Lower lobe of right lung (tissue), 2 donors: ENCODE results near the gene GPR63. TPM values are rescaled to one million over a fixed set of nuclear protein-coding genes. Genes with fewer than 3 reads are reported as not detected.
"Not testable (repeated sequence)": the region's sequence is repeated elsewhere in the genome, so short reads cannot be mapped to it uniquely, and the experiment has no call there.

ENCODE experiments used
- ATAC-seq, 2 donors: fragments of 200-7000 bp; cut with Tn5 transposase; one replicate each; pipeline ENCODE4 v1.9.1; 2020 to 2022; ENCODE audit warnings: mild to moderate bottlenecking in 2 of 2, moderate library complexity in 2 of 2
- DNase-seq: peaks from one replicate; pipeline ENCODE4 v3.0.0-alpha.2; 2020
- H3K27ac ChIP-seq: fragments of 200-600 bp; one replicate; pipeline ENCODE4 v1.8.0; 2022
- H3K27me3 ChIP-seq: fragments of 200-600 bp; one replicate; pipeline ENCODE4 v1.8.0; 2022; ENCODE audit warnings: low read depth
- H3K36me3 ChIP-seq: fragments of 200-600 bp; one replicate; pipeline ENCODE4 v1.8.0; 2022; ENCODE audit warnings: mild to moderate bottlenecking
- H3K4me1 ChIP-seq: fragments of 200-600 bp; one replicate; pipeline ENCODE4 v1.8.0; 2022
- H3K4me3 ChIP-seq: fragments of 200-600 bp; one replicate; pipeline ENCODE4 v1.8.0; 2022; ENCODE audit warnings: mild to moderate bottlenecking
- H3K9me3 ChIP-seq: fragments of 200-600 bp; one replicate; pipeline ENCODE4 v1.8.0; 2022
- intact Hi-C: fragments of 100-400 bp; cut with DNase I; formaldehyde crosslinking; loops from one replicate; pipeline ENCODE4 v1.11.0; 2022
- long read RNA-seq: library from polyadenylated mRNA; unstranded; transcript quantifications from one replicate; pipeline ENCODE4 v2.0.0, GENCODE V29; 2021
- total RNA-seq: library from RNA; stranded (reverse); fragmentation: NEBNext Ultra II Directional; extraction: Animal tissue kit (Norgen Biotek cat#: 25700); gene quantifications from one replicate; pipeline ENCODE4 v1.2.1, GENCODE V29; 2021
- TF ChIP-seq, protein P1 (sequence below): fragments of 200-600 bp; IDR thresholded peaks from one replicate; pipeline ENCODE4 v1.8.0; 2022; ENCODE audit warnings: antibody characterized with exemption, mild to moderate bottlenecking
- donor health status: DM: no; HTN: yes; CAD: no; lungs with severe emphysema.

The GPR63 gene, protein sequence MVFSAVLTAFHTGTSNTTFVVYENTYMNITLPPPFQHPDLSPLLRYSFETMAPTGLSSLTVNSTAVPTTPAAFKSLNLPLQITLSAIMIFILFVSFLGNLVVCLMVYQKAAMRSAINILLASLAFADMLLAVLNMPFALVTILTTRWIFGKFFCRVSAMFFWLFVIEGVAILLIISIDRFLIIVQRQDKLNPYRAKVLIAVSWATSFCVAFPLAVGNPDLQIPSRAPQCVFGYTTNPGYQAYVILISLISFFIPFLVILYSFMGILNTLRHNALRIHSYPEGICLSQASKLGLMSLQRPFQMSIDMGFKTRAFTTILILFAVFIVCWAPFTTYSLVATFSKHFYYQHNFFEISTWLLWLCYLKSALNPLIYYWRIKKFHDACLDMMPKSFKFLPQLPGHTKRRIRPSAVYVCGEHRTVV
- 0.71 TPM for total RNA-seq
- long read RNA-seq, partial matches to known transcripts, result 0 of 1 reads
- long read RNA-seq, other reads (novel, unspliced or antisense), result 1 of 1 reads

DNA sequence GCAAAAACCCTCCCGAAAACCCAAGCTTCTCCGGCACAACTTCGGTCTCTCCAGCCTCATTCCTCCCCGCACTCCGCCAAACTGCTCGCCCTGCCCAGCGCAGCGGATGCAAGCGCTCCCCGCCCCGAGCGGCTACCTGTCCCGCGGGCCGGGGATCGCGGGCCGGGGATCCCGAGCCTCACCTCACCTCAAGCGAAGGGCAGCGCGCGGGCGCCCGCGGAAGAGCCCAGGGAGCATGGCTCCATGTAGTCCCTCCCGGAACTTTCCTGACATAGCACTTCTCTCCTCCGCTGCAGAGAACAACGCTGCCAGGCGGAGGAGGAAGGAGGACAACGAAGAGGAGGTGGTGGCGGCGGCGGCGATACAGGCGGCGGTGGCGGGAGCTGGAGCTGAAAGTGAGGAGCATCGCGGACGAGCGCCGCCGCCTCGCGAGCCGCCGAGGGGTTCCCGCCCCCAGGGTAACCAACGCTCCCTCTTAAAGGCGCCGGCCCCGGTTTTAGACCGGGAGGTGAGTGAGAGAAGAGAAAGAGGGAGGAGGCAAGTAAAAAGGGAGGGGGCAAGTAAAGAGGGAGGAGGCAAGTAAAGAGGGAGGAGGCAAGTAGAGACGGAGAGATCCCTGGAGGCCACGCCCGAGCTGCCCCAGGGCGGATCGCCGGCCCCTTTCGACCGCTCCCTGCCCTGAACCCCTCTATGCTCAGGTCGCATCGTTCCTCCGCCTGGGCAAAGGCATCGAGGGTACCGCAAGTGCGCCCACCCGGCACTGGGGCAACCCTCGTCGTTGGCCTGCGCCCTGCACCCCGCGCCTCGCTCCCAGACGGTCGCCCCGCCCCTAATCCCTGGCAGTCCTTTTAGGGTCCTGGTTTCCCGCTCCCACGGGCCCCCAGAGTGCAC lies at the start of gene GPR63:
Gene GPR63 (minus strand): TSS at position 397 of the 891 bp plus-strand sequence. CDS start 37,746 bp downstream, outside the sequence.
- Histone ChIP-seq H3K27ac (no peak within 1 kb of the TSS), H3K4me1 (peaks cover 12% of the 10 kb centered on the region), H3K36me3 (no peaks in the 10 kb centered on the region), H3K4me3 (peak within 1 kb of the TSS; percentile 78), H3K9me3 (no peaks in the 10 kb centered on the region), H3K27me3 (peaks cover 14% of the 10 kb centered on the region)
- DNase-seq (peak; percentile 71), ATAC-seq (peak; percentile 91)
- intact Hi-C loops, result no loop called here
- TF ChIP-seq, protein P1, sequence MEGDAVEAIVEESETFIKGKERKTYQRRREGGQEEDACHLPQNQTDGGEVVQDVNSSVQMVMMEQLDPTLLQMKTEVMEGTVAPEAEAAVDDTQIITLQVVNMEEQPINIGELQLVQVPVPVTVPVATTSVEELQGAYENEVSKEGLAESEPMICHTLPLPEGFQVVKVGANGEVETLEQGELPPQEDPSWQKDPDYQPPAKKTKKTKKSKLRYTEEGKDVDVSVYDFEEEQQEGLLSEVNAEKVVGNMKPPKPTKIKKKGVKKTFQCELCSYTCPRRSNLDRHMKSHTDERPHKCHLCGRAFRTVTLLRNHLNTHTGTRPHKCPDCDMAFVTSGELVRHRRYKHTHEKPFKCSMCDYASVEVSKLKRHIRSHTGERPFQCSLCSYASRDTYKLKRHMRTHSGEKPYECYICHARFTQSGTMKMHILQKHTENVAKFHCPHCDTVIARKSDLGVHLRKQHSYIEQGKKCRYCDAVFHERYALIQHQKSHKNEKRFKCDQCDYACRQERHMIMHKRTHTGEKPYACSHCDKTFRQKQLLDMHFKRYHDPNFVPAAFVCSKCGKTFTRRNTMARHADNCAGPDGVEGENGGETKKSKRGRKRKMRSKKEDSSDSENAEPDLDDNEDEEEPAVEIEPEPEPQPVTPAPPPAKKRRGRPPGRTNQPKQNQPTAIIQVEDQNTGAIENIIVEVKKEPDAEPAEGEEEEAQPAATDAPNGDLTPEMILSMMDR, result no peak

DNA sequence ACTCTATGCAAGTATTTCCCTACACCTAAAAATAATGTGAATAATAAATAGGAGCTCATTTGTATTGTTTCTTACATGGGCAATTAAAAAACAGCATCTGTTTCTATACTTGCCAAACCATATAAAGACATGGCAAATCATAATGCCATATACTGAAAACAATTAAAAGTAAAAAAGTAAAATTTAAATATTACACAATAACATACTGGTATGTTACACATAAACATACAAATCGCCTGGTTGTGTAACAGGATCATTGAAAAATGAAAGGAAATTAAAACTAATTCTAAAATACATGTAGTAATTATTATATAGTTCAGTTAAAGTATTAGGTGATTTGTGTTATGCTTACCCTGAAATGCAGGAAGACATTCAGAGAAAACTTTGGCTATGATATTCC lies 49.2 kb upstream of the GPR63 start:
- no peaks in the 10 kb centered on the region for H3K9me3 ChIP-seq
- peaks cover 13% of the 10 kb centered on the region for H3K36me3 ChIP-seq
- TF ChIP-seq, protein P1, result no peak
- intact Hi-C loops, result no loop called here
- H3K27me3 ChIP-seq, result no peaks in the 10 kb centered on the region
- H3K4me1 ChIP-seq, result no peaks in the 10 kb centered on the region
- DNase-seq (no peak), ATAC-seq (no peak)
- H3K27ac ChIP-seq, result no peak overlapping the region
- H3K4me3 ChIP-seq, result no peak overlapping the region

DNA sequence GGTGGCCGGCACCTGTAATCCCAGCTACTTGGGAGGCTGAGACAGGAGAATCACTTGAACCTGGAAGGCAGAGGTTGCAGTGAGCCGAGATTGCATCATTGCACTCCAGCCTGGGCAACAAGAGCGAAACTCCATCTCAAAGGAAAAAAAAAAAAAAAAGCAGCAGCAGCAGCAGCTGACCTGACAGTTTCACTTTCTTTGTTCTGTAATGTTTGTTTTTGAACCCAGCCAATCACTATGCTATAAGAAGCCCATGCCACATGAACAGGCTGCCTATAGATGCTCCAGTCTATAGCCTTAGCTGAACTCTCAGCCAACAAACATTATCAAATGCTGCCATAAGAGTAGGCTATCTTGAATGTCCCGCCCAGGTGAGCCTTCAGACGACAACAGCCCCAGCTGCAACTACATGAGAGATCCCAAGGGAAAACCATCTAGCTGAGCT lies 47.9 kb upstream of the GPR63 start:
- H3K4me1 ChIP-seq, ATAC-seq, H3K27me3 ChIP-seq, H3K36me3 ChIP-seq, H3K9me3 ChIP-seq, H3K27ac ChIP-seq, H3K4me3 ChIP-seq, intact Hi-C loops, DNase-seq: not testable (repeated sequence)

DNA sequence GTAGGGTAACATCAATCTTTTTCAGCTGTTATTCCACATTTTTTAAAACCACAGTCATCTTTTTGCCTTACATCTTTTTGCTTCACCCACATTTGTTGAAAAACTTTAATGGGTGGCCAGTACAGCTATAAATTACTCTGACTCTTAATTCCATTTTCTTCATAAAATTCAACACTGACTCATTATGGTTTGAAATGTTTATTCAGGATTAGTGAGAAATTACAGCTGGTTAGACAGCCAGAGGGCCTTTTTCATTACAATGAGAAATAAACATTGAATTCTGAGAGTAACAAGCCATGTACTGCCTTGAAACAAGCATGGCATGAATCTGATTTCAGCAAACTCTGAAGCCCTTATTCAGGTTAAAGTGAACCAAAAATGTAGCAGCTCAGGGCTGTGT lies 40.9 kb upstream of the GPR63 start:
- Histone ChIP-seq H3K27ac (no peak overlapping the region), H3K36me3 (no peaks in the 10 kb centered on the region), H3K27me3 (no peaks in the 10 kb centered on the region), H3K4me3 (no peak overlapping the region), H3K4me1 (no peaks in the 10 kb centered on the region), H3K9me3 (no peaks in the 10 kb centered on the region)
- TF ChIP-seq, protein P1, result no peak
- ATAC-seq (no peak), DNase-seq (no peak)
- intact Hi-C loops, result no loop called here

DNA sequence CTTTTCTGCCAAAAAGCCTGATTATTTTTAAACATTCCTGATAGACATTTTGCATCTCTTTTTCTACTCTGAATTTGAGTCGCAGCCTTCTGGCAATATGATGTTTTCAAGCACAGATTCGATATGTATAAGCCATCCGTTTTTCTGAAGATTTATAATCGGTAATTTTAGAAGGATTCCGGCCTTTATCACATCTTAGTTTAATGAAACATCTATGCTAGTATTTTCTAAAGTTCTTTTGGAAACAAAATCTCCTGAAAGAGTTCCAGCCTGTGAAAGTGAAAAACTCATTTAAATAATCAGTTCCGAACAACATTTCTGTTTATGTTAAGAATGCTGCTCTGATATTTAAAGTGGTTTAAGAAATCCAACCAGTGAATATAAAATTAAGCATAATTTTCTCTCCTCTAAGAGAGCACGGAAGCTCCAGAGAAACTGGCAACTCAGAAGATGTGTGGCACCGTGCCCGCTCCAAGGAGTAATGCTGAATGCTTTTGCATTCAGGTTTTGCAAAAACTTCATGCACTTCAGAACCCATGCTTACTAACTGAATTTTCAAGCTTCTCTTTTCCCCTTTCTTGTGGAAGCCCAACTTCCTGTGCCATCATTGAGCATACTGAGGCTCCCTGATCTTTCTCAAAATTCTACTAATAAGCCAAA lies 39.7 kb upstream of the GPR63 start:
- H3K27me3 ChIP-seq, result no peaks in the 10 kb centered on the region
- DNase-seq (no peak), ATAC-seq (no peak)
- H3K4me3 ChIP-seq, result no peak overlapping the region
- no peaks in the 10 kb centered on the region for H3K9me3 ChIP-seq
- H3K4me1 ChIP-seq, result no peaks in the 10 kb centered on the region
- H3K27ac ChIP-seq, result no peak overlapping the region
- intact Hi-C loops, result no loop called here
- H3K36me3 ChIP-seq, result no peaks in the 10 kb centered on the region
- TF ChIP-seq, protein P1, result no peak
